ENCODE results near the gene PIGK.
"Not testable (repeated sequence)": the region's sequence is repeated elsewhere in the genome, so short reads cannot be mapped to it uniquely, and the experiment has no call there.

PIGK gene

DNA sequence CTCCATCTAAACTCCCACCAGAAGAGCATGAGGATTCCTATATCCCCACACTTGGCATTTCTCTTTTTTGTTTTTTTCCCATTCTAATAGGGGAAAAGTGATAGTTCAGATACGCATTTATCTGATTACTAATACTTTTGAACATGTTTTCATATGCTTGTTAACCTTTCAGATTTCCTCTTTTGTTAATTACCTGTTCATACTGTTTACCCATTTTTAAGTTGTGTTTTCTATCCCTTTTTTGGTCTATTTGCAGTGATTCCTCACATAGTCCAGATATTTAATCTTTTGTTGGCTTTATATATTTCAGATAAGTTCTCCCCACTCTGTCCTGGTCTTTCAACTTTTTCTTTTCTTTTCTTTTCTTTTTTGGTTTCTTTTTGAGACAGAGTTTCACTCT, 13.6 kb upstream of the PIGK start:
- Histone ChIP-seq H3K4me3 (ENCODE audit: low read depth, low read length) (no peak overlapping the region), H3K27ac (ENCODE audit: low read depth, low read length) (no peak overlapping the region)

DNA sequence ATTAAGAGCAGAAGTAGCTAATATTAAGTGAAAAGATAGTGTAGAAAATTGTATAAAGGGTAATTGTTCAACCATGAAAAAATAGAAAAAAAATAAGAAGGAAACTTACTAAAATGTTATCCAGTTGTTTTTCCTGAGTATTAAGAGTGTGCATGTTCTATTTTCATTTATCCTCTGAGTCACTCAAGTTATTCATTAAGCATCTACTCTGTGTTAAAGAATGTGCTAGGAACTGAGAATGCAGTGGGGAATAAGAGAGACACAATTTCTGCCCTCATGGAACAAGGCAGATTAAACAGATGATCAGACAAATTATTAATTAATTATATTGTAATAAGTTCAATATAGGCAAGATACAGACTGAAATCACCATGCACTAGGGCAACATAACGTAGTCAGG, 10.8 kb upstream of the PIGK start:
- H3K4me3 ChIP-seq (ENCODE audit: low read depth, low read length), result no peak overlapping the region
- no peaks in the 10 kb centered on the region; the same call in 1 of the 2 replicates for H3K4me1 ChIP-seq (ENCODE audit: control insufficient read depth, insufficient read depth, low read length)
- H3K9me3 ChIP-seq (ENCODE audit: control insufficient read depth, insufficient read depth, low read length), result no peaks in the 10 kb centered on the region
- no peak overlapping the region for H3K9ac ChIP-seq (ENCODE audit: low read depth, low read length)
- H3K27ac ChIP-seq (ENCODE audit: low read depth, low read length), result no peak overlapping the region
- no peaks in the 10 kb centered on the region for H3K27me3 ChIP-seq (ENCODE audit: control insufficient read depth, insufficient read depth, low read length)
- no peaks in the 10 kb centered on the region for H3K36me3 ChIP-seq (ENCODE audit: control insufficient read depth, insufficient read depth, low read length)

More for the DNA sequence above, 13.6 kb upstream of the PIGK start:
- Histone ChIP-seq H3K9ac (ENCODE audit: low read depth, low read length) (no peak overlapping the region), H3K27me3 (ENCODE audit: control insufficient read depth, insufficient read depth, low read length) (no peaks in the 10 kb centered on the region), H3K4me1 (ENCODE audit: control insufficient read depth, insufficient read depth, low read length) (no peaks in the 10 kb centered on the region; the same call in 1 of the 2 replicates), H3K36me3 (ENCODE audit: control insufficient read depth, insufficient read depth, low read length) (no peaks in the 10 kb centered on the region), H3K9me3 (ENCODE audit: control insufficient read depth, insufficient read depth, low read length) (no peaks in the 10 kb centered on the region)

GRCh38 chr1:77228836-77229235, 9.6 kb upstream of the PIGK start:
- no peak overlapping the region for H3K4me3 ChIP-seq (ENCODE audit: low read depth, low read length)
- H3K9ac ChIP-seq (ENCODE audit: low read depth, low read length), result no peak overlapping the region
- no peaks in the 10 kb centered on the region for H3K4me1 ChIP-seq (ENCODE audit: control insufficient read depth, insufficient read depth, low read length)
- no peaks in the 10 kb centered on the region for H3K27me3 ChIP-seq (ENCODE audit: control insufficient read depth, insufficient read depth, low read length)
- no peaks in the 10 kb centered on the region for H3K36me3 ChIP-seq (ENCODE audit: control insufficient read depth, insufficient read depth, low read length)
- no peaks in the 10 kb centered on the region for H3K9me3 ChIP-seq (ENCODE audit: control insufficient read depth, insufficient read depth, low read length)
- H3K27ac ChIP-seq (ENCODE audit: low read depth, low read length), result no peak overlapping the region

DNA sequence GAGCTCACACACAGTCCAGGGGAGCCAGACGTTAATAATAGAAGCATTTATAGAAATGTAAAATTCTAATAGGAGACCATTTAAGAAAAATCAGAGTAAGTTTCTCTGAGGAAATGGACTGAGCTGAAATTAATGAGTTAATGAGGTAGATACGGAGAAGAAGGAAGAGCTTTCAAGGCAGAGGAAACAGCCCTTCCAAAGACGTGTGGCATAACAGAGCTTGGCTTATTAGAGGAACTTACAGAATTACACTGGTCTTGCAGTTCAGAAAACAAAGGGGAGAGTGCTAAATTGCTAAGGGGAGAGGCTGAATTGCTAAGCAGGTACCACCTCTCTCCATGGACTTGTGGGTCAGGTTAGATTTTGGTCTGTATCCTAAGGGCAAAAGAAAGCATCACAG, 8.2 kb upstream of the PIGK start:
- no peaks in the 10 kb centered on the region for H3K9me3 ChIP-seq (ENCODE audit: control insufficient read depth, insufficient read depth, low read length)
- no peak overlapping the region for H3K27ac ChIP-seq (ENCODE audit: low read depth, low read length)
- H3K36me3 ChIP-seq (ENCODE audit: control insufficient read depth, insufficient read depth, low read length), result no peaks in the 10 kb centered on the region
- H3K4me3 ChIP-seq (ENCODE audit: low read depth, low read length), result no peak overlapping the region
- H3K4me1 ChIP-seq (ENCODE audit: control insufficient read depth, insufficient read depth, low read length), result peaks cover 3% of the 10 kb centered on the region; the same call in 1 of the 2 replicates
- no peak overlapping the region for H3K9ac ChIP-seq (ENCODE audit: low read depth, low read length)
- no peaks in the 10 kb centered on the region for H3K27me3 ChIP-seq (ENCODE audit: control insufficient read depth, insufficient read depth, low read length)

DNA sequence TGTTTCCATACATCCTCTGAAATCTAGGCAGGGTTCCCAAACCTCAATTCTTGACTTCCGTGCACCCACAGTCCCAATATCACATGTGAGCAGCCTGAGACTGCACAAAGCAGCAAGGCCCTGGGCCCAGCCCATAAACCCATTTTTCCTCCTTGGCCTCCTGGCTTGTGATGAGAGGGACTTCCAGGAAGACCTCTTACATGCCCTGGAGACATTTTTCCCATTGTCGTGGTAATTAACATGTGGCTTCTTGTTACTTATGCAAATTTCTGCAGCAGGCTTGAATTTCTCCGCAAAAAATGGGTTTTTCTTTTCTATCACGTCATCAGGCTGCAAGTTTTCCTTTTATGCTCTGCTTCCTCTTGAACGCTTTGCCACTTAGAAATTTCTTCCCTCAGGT, 3.3 kb upstream of the PIGK start:
- Histone ChIP-seq H3K9me3 (ENCODE audit: control insufficient read depth, insufficient read depth, low read length) (no peaks in the 10 kb centered on the region), H3K9ac (ENCODE audit: low read depth, low read length) (no peak overlapping the region), H3K4me1 (ENCODE audit: control insufficient read depth, insufficient read depth, low read length) (peaks cover 8% of the 10 kb centered on the region; the same call in 1 of the 2 replicates), H3K27me3 (ENCODE audit: control insufficient read depth, insufficient read depth, low read length) (no peaks in the 10 kb centered on the region), H3K4me3 (ENCODE audit: low read depth, low read length) (no peak overlapping the region), H3K36me3 (ENCODE audit: control insufficient read depth, insufficient read depth, low read length) (peaks cover 6% of the 10 kb centered on the region), H3K27ac (ENCODE audit: low read depth, low read length) (no peak overlapping the region)

DNA sequence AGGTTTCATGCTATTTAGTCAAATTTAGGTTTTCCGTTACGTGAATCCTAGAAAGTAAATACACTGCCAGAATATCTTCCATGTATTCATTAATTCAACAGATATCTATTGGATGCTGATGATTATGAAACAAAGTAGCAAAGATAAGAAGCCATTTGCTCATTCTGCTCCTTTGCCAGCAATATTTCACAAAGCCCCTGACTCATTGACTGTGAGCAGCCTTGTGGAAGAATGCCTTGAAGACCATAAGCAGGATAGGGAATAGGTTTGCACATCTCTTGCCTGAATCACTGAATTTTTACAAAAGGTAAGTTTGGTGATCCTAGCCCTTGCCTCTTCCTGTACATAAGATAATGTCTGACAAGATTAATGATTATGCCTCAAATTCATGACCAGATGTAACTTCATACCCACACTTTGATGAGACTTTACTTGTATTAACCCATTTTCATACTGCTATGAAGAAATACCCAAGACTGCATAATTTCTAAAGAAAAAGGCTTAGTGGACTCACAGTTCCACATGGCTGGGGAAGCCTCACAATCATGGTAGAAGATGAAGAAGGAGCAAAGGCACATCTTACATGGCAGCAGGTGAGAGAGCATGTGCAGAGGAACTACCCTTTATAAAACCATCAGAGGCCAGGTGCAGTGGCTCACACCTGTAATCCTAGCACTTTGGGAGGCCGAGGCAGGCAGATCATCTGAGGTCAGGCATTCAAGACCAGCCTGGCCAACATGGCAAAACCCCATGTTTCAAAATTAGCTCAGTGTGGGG, 1.6 kb upstream of the PIGK start:
- no peak overlapping the region for H3K4me3 ChIP-seq (ENCODE audit: low read depth, low read length)
- no peak overlapping the region for H3K9ac ChIP-seq (ENCODE audit: low read depth, low read length)
- H3K27me3 ChIP-seq (ENCODE audit: control insufficient read depth, insufficient read depth, low read length), result no peaks in the 10 kb centered on the region
- no peak overlapping the region for H3K27ac ChIP-seq (ENCODE audit: low read depth, low read length)
- H3K4me1 ChIP-seq (ENCODE audit: control insufficient read depth, insufficient read depth, low read length), result peaks cover 8% of the 10 kb centered on the region; the same call in 1 of the 2 replicates
- no peaks in the 10 kb centered on the region for H3K9me3 ChIP-seq (ENCODE audit: control insufficient read depth, insufficient read depth, low read length)
- peaks cover 6% of the 10 kb centered on the region for H3K36me3 ChIP-seq (ENCODE audit: control insufficient read depth, insufficient read depth, low read length)

- H3K4me1 ChIP-seq (ENCODE audit: control insufficient read depth, insufficient read depth, low read length), result peaks cover 8% of the 10 kb centered on the region; the same call in 1 of the 2 replicates
- H3K9ac ChIP-seq (ENCODE audit: low read depth, low read length), result peak overlapping the region; percentile 77
- H3K36me3 ChIP-seq (ENCODE audit: control insufficient read depth, insufficient read depth, low read length), result peaks cover 6% of the 10 kb centered on the region
- no peaks in the 10 kb centered on the region for H3K9me3 ChIP-seq (ENCODE audit: control insufficient read depth, insufficient read depth, low read length)
- no peaks in the 10 kb centered on the region for H3K27me3 ChIP-seq (ENCODE audit: control insufficient read depth, insufficient read depth, low read length)
- H3K27ac ChIP-seq (ENCODE audit: low read depth, low read length), result peak overlapping the region; percentile 73
- peak overlapping the region; percentile 91 for H3K4me3 ChIP-seq (ENCODE audit: low read depth, low read length)
Measured at GRCh38 chr1:77218477-77219165, 609 bp downstream of the PIGK start.

DNA sequence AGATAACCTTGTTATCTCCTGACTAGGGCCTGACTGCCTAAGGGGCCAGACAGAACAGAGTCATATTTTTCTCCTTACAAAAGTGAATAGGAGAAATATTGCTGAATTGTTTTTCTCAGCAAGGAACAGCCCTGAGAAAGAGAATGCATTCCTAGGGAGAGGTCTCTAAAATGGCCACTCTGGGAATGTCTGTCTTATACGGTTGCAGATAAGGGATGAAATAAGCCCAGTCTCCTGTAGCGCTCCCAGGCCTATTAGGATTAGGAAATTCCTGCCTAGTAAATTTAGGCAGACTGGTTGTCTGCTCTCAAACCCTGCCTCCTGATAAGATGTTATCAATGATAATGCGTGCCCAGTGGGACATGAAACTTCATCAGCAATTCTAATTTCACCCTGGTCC, 15.2 kb downstream of the PIGK start:
- H3K4me3 ChIP-seq (ENCODE audit: low read depth, low read length); H3K27me3 ChIP-seq (ENCODE audit: control insufficient read depth, insufficient read depth, low read length); H3K4me1 ChIP-seq (ENCODE audit: control insufficient read depth, insufficient read depth, low read length); H3K9ac ChIP-seq (ENCODE audit: low read depth, low read length); H3K36me3 ChIP-seq (ENCODE audit: control insufficient read depth, insufficient read depth, low read length); H3K27ac ChIP-seq (ENCODE audit: low read depth, low read length); H3K9me3 ChIP-seq (ENCODE audit: control insufficient read depth, insufficient read depth, low read length): not testable (repeated sequence)

DNA sequence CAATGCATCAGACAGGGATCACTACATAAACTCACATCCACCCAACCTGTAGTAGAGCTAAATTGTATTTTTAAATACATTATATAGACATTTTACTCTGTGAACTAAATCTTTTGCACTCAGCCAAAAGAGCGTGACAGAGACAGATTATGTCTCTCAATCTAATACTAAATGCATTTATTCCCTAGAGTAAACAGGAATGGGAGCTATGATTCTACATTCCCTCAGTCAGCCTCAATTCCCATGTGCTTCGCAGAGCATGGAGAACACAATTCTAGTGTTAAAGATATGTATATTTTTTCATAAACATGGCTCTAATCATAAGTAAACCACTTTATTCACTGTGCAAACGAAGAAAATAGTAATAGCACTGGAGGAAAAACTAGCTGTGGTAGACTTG, 16.5 kb downstream of the PIGK start:
- H3K4me3 ChIP-seq (ENCODE audit: low read depth, low read length), result no peak overlapping the region
- no peaks in the 10 kb centered on the region for H3K4me1 ChIP-seq (ENCODE audit: control insufficient read depth, insufficient read depth, low read length)
- H3K27me3 ChIP-seq (ENCODE audit: control insufficient read depth, insufficient read depth, low read length), result no peaks in the 10 kb centered on the region
- no peaks in the 10 kb centered on the region; the same call in 1 of the 2 replicates for H3K9me3 ChIP-seq (ENCODE audit: control insufficient read depth, insufficient read depth, low read length)
- no peaks in the 10 kb centered on the region for H3K36me3 ChIP-seq (ENCODE audit: control insufficient read depth, insufficient read depth, low read length)
- H3K9ac ChIP-seq (ENCODE audit: low read depth, low read length), result no peak overlapping the region
- no peak overlapping the region for H3K27ac ChIP-seq (ENCODE audit: low read depth, low read length)

DNA sequence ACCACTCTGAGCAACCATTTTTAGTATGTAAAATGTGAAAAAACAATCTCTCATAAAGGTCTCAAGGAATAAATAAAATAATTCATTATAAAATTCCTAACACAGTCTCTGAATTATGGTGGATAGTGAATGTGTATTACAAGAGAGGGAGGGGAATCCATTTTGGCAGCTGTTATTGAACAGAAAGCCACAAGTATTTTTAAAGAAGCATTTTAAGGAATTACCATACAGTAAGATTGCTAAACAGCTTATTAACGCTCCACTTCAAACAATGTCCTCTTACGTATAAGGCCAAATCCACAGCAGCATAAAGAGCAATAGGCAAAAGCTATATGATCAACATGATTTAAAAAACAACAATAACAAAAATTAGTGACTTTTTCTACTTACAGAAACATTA, 18.4 kb downstream of the PIGK start:
- Histone ChIP-seq H3K4me3 (ENCODE audit: low read depth, low read length) (no peak overlapping the region), H3K9me3 (ENCODE audit: control insufficient read depth, insufficient read depth, low read length) (no peaks in the 10 kb centered on the region; the same call in 1 of the 2 replicates), H3K27ac (ENCODE audit: low read depth, low read length) (no peak overlapping the region), H3K9ac (ENCODE audit: low read depth, low read length) (no peak overlapping the region), H3K4me1 (ENCODE audit: control insufficient read depth, insufficient read depth, low read length) (no peaks in the 10 kb centered on the region), H3K36me3 (ENCODE audit: control insufficient read depth, insufficient read depth, low read length) (no peaks in the 10 kb centered on the region), H3K27me3 (ENCODE audit: control insufficient read depth, insufficient read depth, low read length) (no peaks in the 10 kb centered on the region)

GRCh38 chr1:77200293-77200692, 18.9 kb downstream of the PIGK start:
- H3K27ac ChIP-seq (ENCODE audit: low read depth, low read length), result no peak overlapping the region
- H3K4me3 ChIP-seq (ENCODE audit: low read depth, low read length), result no peak overlapping the region
- H3K9me3 ChIP-seq (ENCODE audit: control insufficient read depth, insufficient read depth, low read length), result no peaks in the 10 kb centered on the region; the same call in 1 of the 2 replicates
- H3K4me1 ChIP-seq (ENCODE audit: control insufficient read depth, insufficient read depth, low read length), result no peaks in the 10 kb centered on the region
- H3K9ac ChIP-seq (ENCODE audit: low read depth, low read length), result no peak overlapping the region
- no peaks in the 10 kb centered on the region for H3K36me3 ChIP-seq (ENCODE audit: control insufficient read depth, insufficient read depth, low read length)
- H3K27me3 ChIP-seq (ENCODE audit: control insufficient read depth, insufficient read depth, low read length), result no peaks in the 10 kb centered on the region

All from HUES48 (cell line).